SW 1271 (cell line): ENCODE measurements around the gene ABL2.
"Not testable (repeated sequence)": the region's sequence is repeated elsewhere in the genome, so short reads cannot be mapped to it uniquely, and the experiment has no call there.

Experiments used
- DNase-seq, 2 experiments: peaks; one replicate each; lab custom pipeline; 2025; lab: John Stamatoyannopoulos, UW

The ABL2 gene

GRCh38 chr1:179135168-179135567 lies 94.3 kb downstream of the ABL2 start:
- DNase-seq: not testable (repeated sequence)

GRCh38 chr1:179129702-179130473 lies 99.6 kb downstream of the ABL2 start:
- DNase-seq: peak in 1 of 2 experiments; percentile 61

GRCh38 chr1:179128520-179128919 lies 101.0 kb downstream of the ABL2 start:
- DNase-seq: no peak

- no peak for DNase-seq
These were observed 102.1 kb downstream of the ABL2 start for GRCh38 chr1:179127163-179127895.

- no peak for DNase-seq
These were observed 103.0 kb downstream of the ABL2 start for GRCh38 chr1:179126338-179127060.

GRCh38 chr1:179124873-179125272 lies 104.6 kb downstream of the ABL2 start:
- DNase-seq: no peak

GRCh38 chr1:179121159-179121938 lies 108.1 kb downstream of the ABL2 start:
- DNase-seq: peak in 1 of 2 experiments; percentile 37

- DNase-seq: no peak
These were observed 108.7 kb downstream of the ABL2 start for GRCh38 chr1:179120736-179121135.

GRCh38 chr1:179119513-179119912 lies 110.0 kb downstream of the ABL2 start:
- DNase-seq: no peak

- no peak for DNase-seq
These were observed 114.3 kb downstream of the ABL2 start for GRCh38 chr1:179115181-179115580.

GRCh38 chr1:179108644-179109043 lies 120.8 kb downstream of the ABL2 start:
- no peak for DNase-seq

GRCh38 chr1:179107706-179108629 lies 121.5 kb downstream of the ABL2 start:
- no peak for DNase-seq

- no peak for DNase-seq
These were observed 124.1 kb downstream of the ABL2 start for GRCh38 chr1:179105393-179105792.

GRCh38 chr1:179104611-179105250 lies 124.7 kb downstream of the ABL2 start:
- DNase-seq: no peak

GRCh38 chr1:179103999-179104398 lies 125.5 kb downstream of the ABL2 start:
- no peak for DNase-seq

GRCh38 chr1:179101566-179101965 lies 127.9 kb downstream of the ABL2 start:
- no peak for DNase-seq

GRCh38 chr1:179099891-179100290 lies 129.6 kb downstream of the ABL2 start:
- no peak for DNase-seq

- no peak for DNase-seq
These were observed 133.6 kb downstream of the ABL2 start for GRCh38 chr1:179095924-179096323.

GRCh38 chr1:179095377-179095776 lies 134.1 kb downstream of the ABL2 start:
- no peak for DNase-seq

GRCh38 chr1:179094818-179095217 lies 134.7 kb downstream of the ABL2 start:
- no peak for DNase-seq
